ENCODE data around the gene MYO15A.

- TF ChIP-seq POLR2A (IDR thresholded peaks at IDR 0.05) (no peak), EP300 (IDR thresholded peaks at IDR 0.05; ENCODE audit: low read depth) (no peak), CTCF (IDR thresholded peaks at IDR 0.05) (peak in 2 of 5 experiments; percentile 8 to 15)
Measured at GRCh38 chr17:18191967-18192366, 83.4 kb downstream of the MYO15A start.
